Measurements from ENCODE around the gene ZMYND19.

The ZMYND19 gene

DNA sequence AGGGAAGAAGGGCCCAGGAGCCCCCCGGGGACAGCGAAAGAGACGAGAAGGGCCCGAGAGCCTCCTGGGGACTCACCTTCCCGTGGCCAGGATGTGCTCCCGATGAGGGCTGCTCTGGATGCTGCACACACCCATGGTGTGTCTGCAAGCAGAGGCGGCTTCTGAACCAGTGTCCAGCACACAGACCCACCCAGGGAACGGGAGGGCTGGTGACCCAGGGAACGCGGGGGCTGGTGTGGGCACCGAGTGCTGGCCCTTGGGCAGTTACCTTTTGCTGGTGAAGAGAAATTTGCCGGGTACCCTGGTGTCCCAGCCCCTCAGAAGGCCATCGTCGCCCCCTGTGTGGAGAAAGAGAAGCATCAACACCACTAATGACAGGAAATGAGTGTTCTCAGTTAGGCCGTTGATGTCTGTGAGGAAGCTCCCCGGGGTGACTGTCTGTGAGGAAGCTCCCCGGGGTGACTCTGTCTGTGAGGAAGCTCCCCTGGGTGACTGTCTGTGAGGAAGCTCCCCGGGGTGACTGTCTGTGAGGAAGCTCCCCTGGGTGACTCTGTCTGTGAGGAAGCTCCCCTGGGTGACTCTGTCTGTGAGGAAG lies 25.4 kb downstream of the ZMYND19 start:
- Histone ChIP-seq H3K4me3 (replicated peaks; ENCODE audit: insufficient read depth, low read length) (no peak overlapping the region), H3K27ac (replicated peaks) (no peak overlapping the region), H3K27me3 (ENCODE audit: insufficient read depth, poor library complexity, severe bottlenecking) (no peaks in the 10 kb centered on the region)
- no peak for DNase-seq (ENCODE audit: low read depth in 1 of 2, low spot score in 1 of 2)
- TF ChIP-seq, protein P1, sequence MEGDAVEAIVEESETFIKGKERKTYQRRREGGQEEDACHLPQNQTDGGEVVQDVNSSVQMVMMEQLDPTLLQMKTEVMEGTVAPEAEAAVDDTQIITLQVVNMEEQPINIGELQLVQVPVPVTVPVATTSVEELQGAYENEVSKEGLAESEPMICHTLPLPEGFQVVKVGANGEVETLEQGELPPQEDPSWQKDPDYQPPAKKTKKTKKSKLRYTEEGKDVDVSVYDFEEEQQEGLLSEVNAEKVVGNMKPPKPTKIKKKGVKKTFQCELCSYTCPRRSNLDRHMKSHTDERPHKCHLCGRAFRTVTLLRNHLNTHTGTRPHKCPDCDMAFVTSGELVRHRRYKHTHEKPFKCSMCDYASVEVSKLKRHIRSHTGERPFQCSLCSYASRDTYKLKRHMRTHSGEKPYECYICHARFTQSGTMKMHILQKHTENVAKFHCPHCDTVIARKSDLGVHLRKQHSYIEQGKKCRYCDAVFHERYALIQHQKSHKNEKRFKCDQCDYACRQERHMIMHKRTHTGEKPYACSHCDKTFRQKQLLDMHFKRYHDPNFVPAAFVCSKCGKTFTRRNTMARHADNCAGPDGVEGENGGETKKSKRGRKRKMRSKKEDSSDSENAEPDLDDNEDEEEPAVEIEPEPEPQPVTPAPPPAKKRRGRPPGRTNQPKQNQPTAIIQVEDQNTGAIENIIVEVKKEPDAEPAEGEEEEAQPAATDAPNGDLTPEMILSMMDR (IDR thresholded peaks at IDR 0.05; ENCODE audit: insufficient read depth, low read length) = no peak

DNA sequence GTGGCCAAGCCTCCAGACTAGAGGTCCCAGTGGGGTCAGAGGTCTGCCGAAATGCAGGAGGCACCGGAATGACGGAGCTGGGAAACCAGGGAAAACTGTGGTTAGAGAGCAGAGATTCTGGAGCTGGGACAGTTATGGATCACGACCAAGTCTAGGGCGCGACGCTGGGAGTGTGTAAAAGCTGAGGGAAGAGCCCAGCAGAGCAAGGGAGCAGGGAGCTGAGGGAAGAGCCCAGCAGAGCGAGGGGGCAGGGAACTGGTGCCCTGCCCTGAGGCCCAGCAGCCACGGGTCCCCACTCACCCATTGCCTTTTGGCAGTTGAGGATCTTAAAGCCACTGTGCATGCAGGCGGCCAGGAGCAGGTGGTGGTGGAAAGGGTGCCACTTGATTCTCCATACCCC lies 26.2 kb downstream of the ZMYND19 start:
- no peak for DNase-seq (ENCODE audit: low read depth in 1 of 2, low spot score in 1 of 2)
- Histone ChIP-seq H3K27me3 (ENCODE audit: insufficient read depth, poor library complexity, severe bottlenecking) (no peaks in the 10 kb centered on the region), H3K27ac (replicated peaks) (no peak overlapping the region), H3K4me3 (replicated peaks; ENCODE audit: insufficient read depth, low read length) (no peak overlapping the region)
- TF ChIP-seq, protein P1 (IDR thresholded peaks at IDR 0.05; ENCODE audit: insufficient read depth, low read length) = no peak
- TF ChIP-seq SPI1 (IDR thresholded peaks at IDR 0.05; ENCODE audit: borderline replicate concordance, low read depth) = no peak
- TF ChIP-seq, protein P2, sequence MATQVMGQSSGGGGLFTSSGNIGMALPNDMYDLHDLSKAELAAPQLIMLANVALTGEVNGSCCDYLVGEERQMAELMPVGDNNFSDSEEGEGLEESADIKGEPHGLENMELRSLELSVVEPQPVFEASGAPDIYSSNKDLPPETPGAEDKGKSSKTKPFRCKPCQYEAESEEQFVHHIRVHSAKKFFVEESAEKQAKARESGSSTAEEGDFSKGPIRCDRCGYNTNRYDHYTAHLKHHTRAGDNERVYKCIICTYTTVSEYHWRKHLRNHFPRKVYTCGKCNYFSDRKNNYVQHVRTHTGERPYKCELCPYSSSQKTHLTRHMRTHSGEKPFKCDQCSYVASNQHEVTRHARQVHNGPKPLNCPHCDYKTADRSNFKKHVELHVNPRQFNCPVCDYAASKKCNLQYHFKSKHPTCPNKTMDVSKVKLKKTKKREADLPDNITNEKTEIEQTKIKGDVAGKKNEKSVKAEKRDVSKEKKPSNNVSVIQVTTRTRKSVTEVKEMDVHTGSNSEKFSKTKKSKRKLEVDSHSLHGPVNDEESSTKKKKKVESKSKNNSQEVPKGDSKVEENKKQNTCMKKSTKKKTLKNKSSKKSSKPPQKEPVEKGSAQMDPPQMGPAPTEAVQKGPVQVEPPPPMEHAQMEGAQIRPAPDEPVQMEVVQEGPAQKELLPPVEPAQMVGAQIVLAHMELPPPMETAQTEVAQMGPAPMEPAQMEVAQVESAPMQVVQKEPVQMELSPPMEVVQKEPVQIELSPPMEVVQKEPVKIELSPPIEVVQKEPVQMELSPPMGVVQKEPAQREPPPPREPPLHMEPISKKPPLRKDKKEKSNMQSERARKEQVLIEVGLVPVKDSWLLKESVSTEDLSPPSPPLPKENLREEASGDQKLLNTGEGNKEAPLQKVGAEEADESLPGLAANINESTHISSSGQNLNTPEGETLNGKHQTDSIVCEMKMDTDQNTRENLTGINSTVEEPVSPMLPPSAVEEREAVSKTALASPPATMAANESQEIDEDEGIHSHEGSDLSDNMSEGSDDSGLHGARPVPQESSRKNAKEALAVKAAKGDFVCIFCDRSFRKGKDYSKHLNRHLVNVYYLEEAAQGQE (IDR thresholded peaks at IDR 0.05; ENCODE audit: insufficient replicate concordance, low read depth) = no peak
- no peak for TF ChIP-seq POLR2AphosphoS5 (IDR thresholded peaks at IDR 0.05; ENCODE audit: low read depth)
- TF ChIP-seq GABPA (IDR thresholded peaks at IDR 0.05; ENCODE audit: low read depth) = no peak

DNA sequence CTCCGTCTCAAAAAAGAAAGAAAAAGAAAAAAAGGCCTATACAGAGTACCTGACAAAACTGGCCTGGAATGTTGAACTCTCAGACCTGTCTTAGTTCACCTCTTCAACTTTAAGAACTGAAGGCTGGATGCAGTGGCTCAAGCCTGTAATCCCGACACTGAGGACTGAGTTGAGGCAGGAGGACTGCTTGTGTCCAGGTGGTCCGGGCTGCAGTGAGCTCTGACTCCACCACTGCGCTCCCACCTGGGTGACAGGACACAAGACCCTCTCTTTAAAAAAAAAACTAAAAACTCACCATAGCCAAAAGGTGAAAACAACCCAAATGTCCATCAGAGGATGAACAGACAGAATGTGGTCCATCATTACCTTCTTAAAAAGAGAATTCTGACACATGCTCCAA lies 32.2 kb downstream of the ZMYND19 start:
- H3K27me3 ChIP-seq (ENCODE audit: insufficient read depth, poor library complexity, severe bottlenecking) = no peaks in the 10 kb centered on the region
- no peak overlapping the region for H3K27ac ChIP-seq (replicated peaks)
- no peak overlapping the region for H3K4me3 ChIP-seq (replicated peaks; ENCODE audit: insufficient read depth, low read length)
- TF ChIP-seq, protein P2 (IDR thresholded peaks at IDR 0.05; ENCODE audit: insufficient replicate concordance, low read depth) = no peak
- no peak for TF ChIP-seq SPI1 (IDR thresholded peaks at IDR 0.05; ENCODE audit: borderline replicate concordance, low read depth)
- TF ChIP-seq GABPA (IDR thresholded peaks at IDR 0.05; ENCODE audit: low read depth) = no peak
- TF ChIP-seq POLR2AphosphoS5 (IDR thresholded peaks at IDR 0.05; ENCODE audit: low read depth) = no peak
- DNase-seq (ENCODE audit: low read depth in 1 of 2, low spot score in 1 of 2) = no peak

DNA sequence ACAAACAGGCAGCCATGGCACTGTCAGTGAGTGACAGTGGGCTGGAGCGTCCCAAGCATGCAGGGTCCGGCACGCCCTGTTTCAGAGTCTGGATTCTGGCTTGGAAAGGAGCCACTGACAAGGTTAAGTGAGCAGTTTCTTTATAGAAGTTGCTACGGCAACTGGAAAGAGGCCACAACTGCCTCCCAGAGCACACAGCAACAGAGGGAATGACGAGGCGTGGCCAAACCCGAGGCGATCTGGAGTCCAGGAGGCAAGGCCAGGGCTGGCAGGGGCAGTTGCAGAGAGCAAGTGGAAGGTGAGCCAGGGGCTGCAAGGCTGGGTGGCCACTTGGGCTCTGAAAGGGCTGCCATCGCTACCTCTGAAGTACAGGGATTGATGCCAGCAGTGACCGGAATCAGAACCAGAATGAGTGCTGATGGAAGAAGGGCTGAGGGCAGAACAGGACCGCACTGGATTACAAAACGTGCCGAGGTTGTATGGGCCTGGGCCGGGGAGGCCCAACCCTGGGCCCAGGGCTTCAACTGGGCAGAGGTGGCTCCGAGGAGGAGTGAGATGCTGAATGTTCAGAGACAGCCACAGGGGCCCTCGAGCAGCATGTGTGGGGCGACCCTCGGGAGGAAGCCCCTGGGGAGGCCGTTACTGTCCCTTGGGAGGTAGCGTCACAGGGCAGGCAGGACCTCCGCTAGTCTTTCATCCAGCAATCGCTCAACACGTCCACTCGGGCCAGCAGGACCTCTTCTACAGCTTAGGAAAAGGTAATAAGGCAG lies 34.1 kb downstream of the ZMYND19 start:
- no peak overlapping the region for H3K27ac ChIP-seq (replicated peaks)
- H3K27me3 ChIP-seq (ENCODE audit: insufficient read depth, poor library complexity, severe bottlenecking) = no peaks in the 10 kb centered on the region
- H3K4me3 ChIP-seq (replicated peaks; ENCODE audit: insufficient read depth, low read length) = no peak overlapping the region
- DNase-seq (ENCODE audit: low read depth in 1 of 2, low spot score in 1 of 2) = no peak
- TF ChIP-seq, protein P1 (IDR thresholded peaks at IDR 0.05; ENCODE audit: insufficient read depth, low read length) = no peak
- no peak for TF ChIP-seq GABPA (IDR thresholded peaks at IDR 0.05; ENCODE audit: low read depth)
- TF ChIP-seq POLR2AphosphoS5 (IDR thresholded peaks at IDR 0.05; ENCODE audit: low read depth) = no peak
- TF ChIP-seq, protein P2 (IDR thresholded peaks at IDR 0.05; ENCODE audit: insufficient replicate concordance, low read depth) = no peak
- TF ChIP-seq SPI1 (IDR thresholded peaks at IDR 0.05; ENCODE audit: borderline replicate concordance, low read depth) = no peak
